ENCODE data around the gene CACNA1H. TPM values are rescaled to one million over a fixed set of nuclear protein-coding genes. Genes with fewer than 3 reads are reported as not detected.
A peak's percentile ranks its signal among the peaks of the same experiment; 100 is the strongest.
"Not testable (repeated sequence)": the region's sequence is repeated elsewhere in the genome, so short reads cannot be mapped to it uniquely, and the experiment has no call there.

The CACNA1H gene
- total RNA-seq, 1 experiment from 2014 or later = 9.7 TPM

DNA sequence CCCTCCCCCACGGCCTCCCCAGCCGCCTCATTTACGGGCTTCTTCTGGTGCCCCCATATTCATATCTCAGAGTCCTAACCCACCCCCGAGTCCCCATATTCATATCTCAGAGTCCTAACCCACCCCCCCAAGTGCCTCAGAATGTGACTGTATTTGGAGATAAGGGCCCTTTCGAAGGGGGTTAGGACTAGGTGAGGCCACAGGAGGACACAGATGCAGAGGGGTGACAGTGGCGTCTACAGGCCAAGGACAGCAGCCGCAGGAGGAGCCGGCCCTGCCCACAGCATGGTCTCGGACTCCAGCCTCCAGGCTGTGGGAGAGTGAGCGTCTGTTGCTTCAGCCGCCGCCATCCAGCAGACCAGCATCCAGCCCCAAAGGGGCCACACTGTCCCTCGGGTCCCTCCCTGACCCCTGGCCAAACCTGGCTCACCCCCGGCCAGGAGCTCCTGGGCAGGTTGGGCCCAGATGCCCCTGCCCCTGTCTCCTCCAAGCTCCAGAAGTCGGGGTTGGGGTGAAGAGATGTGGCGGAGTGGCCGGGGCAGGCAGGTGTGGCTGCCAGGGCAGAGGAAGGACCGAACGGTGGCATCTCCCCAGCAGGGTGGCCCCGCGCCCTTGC, 25.5 kb downstream of the CACNA1H start:
- no peak for DNase-seq (ENCODE audit: low read depth)
- in situ Hi-C loops (cut with HindIII; ENCODE audit: low pct_unique_long_range_greater_than_20kb, low sequenced_read_pairs) = no loop called here

DNA sequence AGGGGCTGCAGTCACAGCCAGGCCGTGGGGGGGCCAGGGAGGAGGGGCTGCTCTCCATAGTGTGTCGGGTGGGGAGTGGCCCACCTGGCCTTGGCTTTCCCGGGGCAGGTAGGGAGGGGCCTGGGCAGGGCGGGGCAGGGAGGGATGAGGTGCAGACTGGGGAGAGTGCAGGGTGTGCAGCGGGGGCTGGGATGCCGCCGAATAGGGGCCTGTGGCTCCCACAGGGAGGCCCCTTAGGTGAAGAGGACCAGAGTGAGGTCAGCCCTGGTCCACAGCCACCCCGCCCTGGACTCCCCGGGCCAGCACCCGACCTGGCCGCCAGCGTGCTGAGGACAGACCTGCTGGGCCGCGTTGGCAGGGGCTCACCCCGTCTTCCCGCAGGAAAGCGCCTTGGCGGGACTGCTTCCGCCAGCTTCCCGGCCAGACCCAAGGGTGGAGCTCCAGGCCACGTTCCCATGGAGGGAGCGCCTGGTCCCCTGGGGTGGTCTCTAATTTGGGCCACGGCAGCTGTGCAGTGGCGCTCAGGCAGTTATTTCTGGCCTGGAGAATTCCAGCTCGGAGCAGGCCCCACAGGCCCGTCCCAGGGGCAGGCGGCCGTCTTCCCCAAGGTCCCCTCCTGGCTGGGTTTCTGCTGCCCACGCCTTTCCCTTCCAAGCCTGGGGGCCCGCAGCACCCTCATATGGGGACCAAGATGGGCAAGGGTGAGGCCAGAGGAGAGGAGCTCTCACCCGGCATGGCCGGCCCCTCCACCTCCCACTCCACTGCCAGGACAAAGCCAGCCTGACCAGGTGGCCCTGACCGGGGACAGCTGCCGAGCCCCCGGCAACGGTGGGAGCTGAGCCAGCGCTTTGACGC, 27.9 kb downstream of the CACNA1H start:
- in situ Hi-C loops (cut with HindIII; ENCODE audit: low pct_unique_long_range_greater_than_20kb, low sequenced_read_pairs) = no loop called here
- DNase-seq (ENCODE audit: low read depth) = no peak

DNA sequence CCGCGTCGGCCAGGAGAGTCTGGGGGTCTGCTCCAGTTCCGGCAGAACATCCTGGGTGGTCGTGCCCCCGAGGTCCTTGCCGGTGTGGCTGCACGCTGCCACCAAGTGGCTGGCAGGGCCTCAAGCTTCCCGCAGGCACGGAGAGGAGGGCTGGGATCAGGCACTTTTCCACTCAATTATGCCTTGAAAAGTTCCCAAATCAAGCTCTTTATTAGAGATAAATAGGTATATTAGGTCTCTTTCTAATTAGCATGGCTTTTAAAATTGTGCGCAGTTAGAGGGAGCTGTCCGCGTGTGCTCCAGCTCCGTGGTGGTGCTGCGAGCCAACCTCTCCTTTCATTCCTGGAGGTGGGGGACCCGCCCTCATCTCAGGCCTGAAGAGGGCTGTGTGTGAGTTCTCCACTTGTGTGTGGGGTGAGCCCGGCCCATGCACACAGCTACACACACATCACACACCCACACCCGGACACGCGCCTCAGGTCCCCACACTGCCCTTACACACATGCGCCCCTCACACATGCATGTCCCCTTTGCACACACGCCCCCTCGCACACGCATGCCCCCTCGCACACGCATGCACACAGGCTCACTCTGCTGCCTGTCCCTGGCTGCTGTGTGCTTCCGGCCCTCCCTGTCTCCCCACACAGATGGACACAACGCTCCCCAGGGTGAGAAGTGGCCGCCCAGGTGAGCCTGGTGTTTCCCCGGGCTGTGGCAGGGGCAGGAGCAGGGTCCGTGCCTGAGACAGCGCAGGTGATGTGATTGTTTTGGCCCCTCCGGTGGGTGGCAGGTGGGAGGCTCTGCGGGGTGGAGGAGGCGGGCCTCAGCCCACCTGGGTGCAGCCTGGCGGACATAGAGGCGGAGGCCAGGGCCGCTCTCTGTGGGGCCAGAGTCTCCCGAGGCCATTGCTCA, 28.8 kb downstream of the CACNA1H start:
- in situ Hi-C loops (cut with HindIII; ENCODE audit: low pct_unique_long_range_greater_than_20kb, low sequenced_read_pairs) = no loop called here
- peak; percentile 50 for DNase-seq (ENCODE audit: low read depth)

DNA sequence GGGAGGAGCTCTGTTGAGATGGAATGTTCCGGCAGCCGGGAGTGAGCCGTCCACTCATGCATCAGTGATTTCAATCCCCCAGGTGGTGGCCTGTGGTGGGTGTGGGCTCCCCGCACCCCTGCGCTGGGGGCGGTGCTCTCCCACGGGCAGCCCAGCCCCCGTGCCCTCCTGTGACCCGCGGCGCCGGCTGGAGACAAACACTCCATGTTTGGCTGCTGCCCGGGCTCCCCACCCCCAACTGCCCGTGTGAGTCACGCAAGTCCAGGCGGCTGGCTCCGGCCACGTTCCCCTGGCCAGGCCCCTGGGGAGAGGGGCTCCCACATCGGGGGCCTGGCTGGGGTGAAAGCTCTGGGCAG, 29.4 kb downstream of the CACNA1H start:
- in situ Hi-C loops (cut with HindIII; ENCODE audit: low pct_unique_long_range_greater_than_20kb, low sequenced_read_pairs) = no loop called here
- DNase-seq (ENCODE audit: low read depth) = peak; percentile 96

DNA sequence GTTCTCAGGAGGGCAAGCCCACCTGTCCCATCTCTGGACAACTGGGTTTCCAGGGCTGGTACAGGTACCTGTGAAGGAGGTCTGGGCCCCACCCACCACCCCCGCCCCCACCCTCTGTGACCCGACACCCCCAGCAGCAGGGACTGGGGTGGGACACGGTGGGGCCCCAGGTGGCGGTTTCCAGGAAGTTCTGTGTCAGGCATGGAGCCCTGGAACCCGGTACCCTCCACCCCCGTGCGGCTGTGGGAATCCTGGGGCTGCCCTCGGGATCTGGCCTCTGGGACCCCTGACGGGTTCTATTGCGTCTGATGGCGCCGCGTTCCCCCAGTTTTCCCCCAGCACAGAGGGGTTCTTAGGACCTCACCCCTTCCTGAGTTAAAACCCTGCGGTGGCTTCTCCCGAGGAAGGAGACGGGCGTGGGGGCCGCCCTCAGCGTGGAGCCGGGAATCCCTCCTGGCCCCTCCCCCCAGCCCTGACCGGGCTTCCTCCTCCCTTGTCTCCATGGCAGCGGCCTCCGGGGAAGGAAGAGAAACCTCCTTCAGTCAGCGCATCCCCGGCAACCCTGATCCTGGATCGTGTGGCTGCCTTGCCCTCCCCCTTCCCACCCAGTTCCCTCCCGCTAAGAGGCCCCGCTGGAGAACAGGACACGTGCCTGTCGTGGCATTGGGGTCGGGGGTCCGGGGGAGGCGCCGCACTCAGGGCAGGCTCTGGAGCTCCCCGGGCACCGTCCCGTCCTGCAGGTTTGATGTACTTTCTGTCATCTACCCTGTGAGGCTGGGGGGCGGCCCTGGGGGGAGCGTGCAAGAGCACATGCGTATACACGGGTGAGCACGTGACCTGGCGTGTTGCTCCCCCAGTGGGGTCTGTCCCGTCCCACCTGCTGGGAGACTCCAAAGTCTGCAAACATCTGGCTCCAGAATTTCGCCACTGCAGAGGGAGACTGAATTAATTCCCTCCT, 30.3 kb downstream of the CACNA1H start:
- peak; percentile 90 for DNase-seq (ENCODE audit: low read depth)
- in situ Hi-C loops (cut with HindIII; ENCODE audit: low pct_unique_long_range_greater_than_20kb, low sequenced_read_pairs) = no loop called here

DNA sequence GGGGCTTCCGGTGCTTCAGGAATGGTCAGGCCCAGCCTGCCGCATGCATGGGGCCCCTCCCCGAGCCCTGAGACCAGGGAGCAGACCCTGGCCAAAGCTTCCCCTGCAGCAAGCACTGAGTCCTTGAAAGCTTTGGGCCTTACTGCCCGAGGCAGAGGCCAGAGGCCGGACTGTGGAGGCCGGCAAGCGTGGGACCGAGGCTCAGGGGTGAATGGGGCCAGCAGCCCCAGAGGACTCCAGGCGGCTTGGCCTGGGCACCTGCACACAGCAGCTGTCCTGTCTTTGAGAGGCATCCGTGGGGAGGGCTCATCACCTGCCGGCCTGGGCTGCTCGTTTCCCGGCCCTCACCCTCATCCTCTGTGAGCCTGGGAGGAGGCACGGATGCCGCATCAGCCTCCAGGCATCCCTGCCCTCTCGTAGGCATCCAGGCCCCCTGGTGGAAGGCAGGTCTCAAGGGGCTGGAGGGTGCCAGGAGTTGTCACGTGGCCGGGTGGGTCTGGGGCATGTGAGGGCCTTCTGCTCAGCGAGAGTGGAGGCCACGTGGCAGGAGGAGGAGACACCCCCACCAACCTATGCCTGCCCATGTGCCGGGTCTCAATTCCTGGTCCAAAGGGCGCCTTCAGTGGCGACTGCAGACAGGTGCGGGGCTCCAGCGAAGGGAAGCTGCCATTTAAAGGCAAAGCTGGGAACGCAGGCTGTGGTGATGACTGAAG, 31.4 kb downstream of the CACNA1H start:
- no peak for DNase-seq (ENCODE audit: low read depth)
- in situ Hi-C loops (cut with HindIII; ENCODE audit: low pct_unique_long_range_greater_than_20kb, low sequenced_read_pairs) = no loop called here

DNA sequence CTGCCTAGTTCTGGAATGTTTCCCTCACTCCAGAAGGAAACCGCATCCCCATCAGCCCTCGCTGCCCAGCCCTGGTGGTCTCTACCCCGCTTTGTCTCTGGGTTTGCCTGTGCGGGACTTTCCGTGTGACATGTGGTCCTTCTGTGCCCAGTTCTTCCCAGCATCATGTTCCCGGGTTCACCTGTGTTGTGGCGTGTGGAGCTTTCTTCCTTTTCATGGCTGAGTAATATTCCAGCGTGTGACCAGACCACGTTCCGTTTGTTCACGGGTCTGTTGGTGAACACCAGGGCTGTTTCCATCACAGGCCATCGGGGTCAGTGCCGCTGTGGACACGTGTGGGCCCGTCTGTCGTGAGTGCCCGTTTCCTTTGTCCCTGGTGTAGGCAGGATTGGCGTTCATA, 32.1 kb downstream of the CACNA1H start:
- no peak for DNase-seq (ENCODE audit: low read depth)
- in situ Hi-C loops (cut with HindIII; ENCODE audit: low pct_unique_long_range_greater_than_20kb, low sequenced_read_pairs) = no loop called here

DNA sequence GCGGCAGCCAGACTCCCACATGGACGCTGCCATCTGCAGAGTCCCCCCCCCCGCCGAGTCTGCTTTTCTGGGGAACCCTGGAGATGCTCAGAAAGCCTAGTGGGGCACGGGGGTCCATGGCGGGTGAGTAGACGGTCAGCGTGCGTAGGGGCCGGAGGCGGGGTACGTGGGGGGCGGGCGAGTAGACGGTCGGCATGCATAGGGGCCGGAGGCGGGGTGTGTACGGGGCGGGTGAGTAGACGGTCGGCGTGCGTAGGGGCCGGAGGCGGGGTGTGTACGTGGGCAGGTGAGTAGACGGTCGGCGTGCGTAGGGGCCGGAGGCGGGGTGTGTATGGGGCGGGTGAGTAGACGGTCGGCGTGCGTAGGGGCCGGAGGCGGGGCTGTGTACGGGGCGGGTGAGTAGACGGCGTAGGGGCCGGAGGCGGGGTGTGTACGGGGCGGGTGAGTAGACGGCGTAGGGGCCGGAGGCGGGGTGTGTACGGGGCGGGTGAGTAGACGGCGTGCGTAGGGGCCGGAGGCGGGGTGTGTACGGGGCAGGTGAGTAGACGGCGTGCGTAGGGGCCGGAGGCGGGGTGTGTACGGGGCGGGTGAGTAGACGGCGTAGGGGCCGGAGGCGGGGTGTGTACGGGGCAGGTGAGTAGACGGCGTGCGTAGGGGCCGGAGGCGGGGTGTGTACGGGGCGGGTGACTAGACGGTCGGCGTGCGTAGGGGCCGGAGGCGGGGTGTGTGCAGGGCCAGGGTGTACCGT, 32.7 kb downstream of the CACNA1H start:
- in situ Hi-C loops (cut with HindIII; ENCODE audit: low pct_unique_long_range_greater_than_20kb, low sequenced_read_pairs); DNase-seq (ENCODE audit: low read depth): not testable (repeated sequence)

DNA sequence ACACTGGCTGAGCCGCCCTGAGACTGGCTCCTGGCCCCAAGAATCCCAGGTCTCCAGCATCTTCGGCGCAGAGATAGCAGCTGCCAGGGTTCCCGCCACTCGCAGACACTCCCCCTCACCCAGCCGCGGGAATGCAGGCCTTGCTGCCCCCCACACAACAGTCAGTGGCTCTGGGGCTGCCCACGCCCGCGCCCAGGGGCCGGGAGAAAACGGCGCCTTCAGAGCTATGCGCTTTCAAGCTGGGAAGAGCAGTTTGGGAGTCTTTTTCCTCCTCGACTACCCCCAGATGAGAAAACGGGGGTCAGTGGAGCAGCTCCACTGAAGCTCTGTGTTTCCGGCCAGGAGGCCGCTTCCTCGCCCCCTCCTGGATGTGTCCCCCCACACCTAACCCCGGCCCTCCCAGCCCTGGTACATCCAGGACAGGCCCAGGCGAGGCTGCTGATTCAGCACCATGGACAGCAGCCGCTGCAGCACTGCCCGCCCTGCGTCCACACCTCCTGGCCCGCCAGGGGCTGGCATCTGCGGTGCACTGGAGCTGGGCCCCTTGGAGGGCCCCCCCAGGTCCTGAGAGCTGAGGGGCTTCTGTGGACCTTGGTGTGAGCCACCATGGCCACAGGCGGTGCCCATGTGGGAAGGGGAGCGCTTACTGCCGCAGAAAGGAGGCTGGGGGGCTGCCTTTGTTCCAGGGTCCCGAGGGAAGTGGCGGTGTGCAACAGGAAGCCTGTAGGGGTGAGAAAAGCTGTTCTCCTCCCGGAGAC, 35.7 kb downstream of the CACNA1H start:
- DNase-seq (ENCODE audit: low read depth) = peak; percentile 50
- in situ Hi-C loops (cut with HindIII; ENCODE audit: low pct_unique_long_range_greater_than_20kb, low sequenced_read_pairs) = no loop called here

DNA sequence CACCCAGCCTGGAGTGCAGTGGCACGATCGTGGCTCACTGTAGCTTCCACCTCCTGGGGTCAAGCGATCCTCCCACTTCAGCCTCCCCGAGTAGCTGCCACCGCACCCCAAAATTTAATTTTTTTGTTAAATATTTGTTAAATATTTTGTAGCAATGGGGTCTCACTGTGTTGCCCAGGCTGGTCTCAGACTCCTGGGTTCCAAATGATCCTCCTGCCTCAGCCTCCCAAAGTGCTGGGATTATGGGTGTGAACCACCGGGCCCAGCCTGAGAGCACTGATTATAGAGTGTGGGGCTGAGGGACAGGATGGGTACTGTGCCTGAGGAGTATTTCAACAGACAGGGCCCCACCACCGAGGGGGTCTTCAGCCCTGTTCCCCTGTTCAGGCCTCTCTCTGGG, 36.5 kb downstream of the CACNA1H start:
- in situ Hi-C loops (cut with HindIII; ENCODE audit: low pct_unique_long_range_greater_than_20kb, low sequenced_read_pairs) = no loop called here
- DNase-seq (ENCODE audit: low read depth) = no peak

DNA sequence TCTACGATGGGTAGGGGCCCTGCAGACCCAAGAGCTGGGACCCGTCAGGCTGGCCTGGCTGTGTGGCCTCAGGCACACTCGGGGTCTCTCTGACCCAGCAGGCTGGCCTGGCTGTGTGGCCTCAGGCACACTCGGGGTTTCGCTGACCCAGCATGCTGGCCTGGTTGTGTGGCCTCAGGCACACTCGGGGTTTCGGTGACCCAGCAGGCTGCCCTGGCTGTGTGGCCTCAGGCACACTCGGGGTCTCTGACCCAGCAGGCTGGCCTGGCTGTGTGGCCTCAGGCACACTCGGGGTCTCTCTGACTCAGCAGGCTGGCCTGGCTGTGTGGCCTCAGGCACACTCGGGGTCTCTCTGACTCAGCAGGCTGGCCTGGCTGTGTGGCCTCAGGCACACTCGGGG, 37.9 kb downstream of the CACNA1H start:
- DNase-seq (ENCODE audit: low read depth); in situ Hi-C loops (cut with HindIII; ENCODE audit: low pct_unique_long_range_greater_than_20kb, low sequenced_read_pairs): not testable (repeated sequence)

DNA sequence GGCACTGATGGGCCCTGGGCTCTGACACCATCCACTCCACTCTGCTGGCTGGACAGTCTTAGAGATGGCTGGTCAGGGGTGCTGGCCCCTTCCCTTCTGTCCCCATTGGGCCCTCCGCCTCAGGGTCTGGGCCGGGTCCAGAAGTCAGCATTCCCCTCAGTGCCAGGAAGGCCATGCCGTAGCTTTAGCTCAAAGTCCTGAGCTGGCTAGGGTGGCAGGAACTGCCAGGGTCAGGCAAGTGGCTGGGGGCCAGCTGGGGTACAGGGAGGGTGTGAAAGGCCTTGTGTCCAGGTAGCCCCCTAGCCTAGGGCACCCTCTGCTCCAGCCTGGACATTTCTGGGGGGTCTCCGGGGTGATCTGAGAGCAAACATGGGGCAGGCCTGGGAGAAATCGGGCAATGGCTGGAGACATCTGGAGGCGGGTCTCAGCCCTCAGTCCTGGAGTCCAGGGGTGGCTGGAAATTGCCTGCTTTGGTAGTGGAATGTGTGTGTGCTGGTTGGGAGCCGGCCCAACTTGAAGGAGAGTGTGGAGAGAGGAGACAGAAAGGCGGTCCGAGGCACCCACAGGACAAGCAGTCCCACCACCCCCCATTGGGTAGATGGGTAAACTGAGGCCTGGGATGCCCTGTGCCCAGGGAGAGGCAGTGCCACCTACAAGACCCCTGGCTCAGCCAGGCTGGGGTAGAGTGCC, 39.6 kb downstream of the CACNA1H start:
- in situ Hi-C loops (cut with HindIII; ENCODE audit: low pct_unique_long_range_greater_than_20kb, low sequenced_read_pairs) = no loop called here
- DNase-seq (ENCODE audit: low read depth) = no peak

DNA sequence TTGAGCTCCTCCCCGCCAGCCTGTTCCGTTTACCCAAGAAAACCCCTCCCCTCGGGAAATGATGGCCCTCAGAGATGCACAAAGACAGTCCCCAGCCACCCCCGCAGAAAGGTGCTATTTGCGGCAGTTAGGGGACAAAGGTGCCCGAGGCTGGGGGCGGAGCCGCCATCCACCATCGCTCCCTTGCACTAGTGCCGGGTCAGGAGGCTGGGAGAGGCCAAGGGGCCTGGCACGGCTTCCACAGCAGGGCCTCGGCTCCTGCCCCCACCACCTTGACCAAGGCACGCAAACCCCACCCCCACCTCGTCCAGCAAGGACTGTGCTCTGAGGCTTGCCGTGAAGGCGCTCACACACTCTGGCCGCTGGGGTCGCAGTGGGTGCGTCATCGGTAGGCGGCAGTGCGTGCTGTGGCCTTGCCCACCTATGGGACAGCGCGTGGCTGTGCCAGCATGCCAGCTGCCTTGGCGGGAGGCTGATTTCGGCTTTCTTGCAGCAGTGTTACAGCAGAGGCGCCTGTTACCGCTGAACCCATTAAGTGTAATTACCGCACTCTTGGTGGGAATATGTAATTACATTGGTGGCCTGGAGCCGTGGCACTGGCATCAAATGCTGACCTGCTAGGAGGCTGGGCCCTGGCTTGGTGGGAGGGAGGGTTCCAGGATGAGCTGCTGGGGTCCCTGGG, 40.4 kb downstream of the CACNA1H start:
- in situ Hi-C loops (cut with HindIII; ENCODE audit: low pct_unique_long_range_greater_than_20kb, low sequenced_read_pairs) = no loop called here
- peak; percentile 77 for DNase-seq (ENCODE audit: low read depth)

DNA sequence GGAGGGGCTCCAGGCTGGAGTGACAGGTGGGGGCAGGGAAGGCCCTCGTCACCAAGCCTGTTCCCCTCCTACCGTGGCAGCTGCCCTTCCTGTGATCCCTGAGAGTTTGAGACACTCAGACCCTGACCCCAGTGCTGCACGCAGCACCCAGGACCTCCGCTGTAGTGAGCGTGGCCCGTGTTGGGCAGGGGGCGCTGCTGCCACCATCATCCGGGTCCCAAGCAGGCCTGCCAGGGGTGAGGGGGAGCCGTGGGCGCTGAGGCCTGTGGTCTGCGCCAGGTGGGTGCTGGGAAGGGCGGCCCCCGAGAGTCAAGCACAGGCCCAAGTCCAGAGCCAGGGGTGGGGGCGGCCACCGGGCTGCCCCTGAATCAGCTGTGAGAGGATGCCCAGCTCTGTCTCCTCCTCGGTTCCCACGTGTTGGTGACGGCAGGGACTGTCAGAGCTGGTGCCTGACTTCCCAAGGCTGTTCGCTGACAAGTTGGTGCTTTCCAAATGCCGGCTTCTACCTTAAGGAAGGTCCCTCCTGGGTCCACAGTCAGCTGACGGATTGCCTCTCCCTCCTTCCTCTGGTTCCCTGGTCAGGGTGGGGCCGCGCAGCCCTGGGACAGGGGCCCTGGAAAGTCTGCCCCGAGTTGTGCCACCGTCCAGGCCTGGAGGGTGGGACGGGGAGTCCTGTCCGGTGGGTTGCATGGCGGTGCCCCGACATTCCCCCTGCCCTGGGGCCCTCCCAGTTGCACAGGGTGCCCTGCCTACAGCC, 41.1 kb downstream of the CACNA1H start:
- DNase-seq (ENCODE audit: low read depth) = no peak
- in situ Hi-C loops (cut with HindIII; ENCODE audit: low pct_unique_long_range_greater_than_20kb, low sequenced_read_pairs) = no loop called here
